Loucy (cell line): Measurements from ENCODE around the gene SP110.
"Not testable (repeated sequence)": the region's sequence is repeated elsewhere in the genome, so short reads cannot be mapped to it uniquely, and the experiment has no call there.

Experiments used
- H2AFZ ChIP-seq: fragments of 200-600 bp; sonication (generic); 2 replicates; pipeline ENCODE4 v1.6.0; 2016; ENCODE audit warnings: antibody characterized with exemption, mild to moderate bottlenecking, low read length, moderate library complexity
- H3F3A ChIP-seq: fragments of 200-600 bp; 2 replicates; pipeline ENCODE4 v1.6.0; 2016; ENCODE audit warnings: antibody characterized with exemption, low read depth, mild to moderate bottlenecking
- H3K27me3 ChIP-seq: fragments of 200-600 bp; sonication (generic); 2 replicates; pipeline ENCODE4 v1.6.1; 2014; ENCODE audit warnings: low read length, mild to moderate bottlenecking; ENCODE audit not compliant: insufficient read depth, poor library complexity, severe bottlenecking
- H3K36me3 ChIP-seq: fragments of 200-600 bp; sonication (generic); 2 replicates; pipeline ENCODE4 v1.6.1; 2016; ENCODE audit warnings: low read length; ENCODE audit not compliant: insufficient read depth
- H3K4me1 ChIP-seq: fragments of 200-600 bp; sonication (generic); 2 replicates; pipeline ENCODE4 v1.5.1; 2014; ENCODE audit warnings: low read length, mild to moderate bottlenecking; ENCODE audit not compliant: insufficient read depth, poor library complexity, severe bottlenecking
- H3K4me2 ChIP-seq: fragments of 200-600 bp; sonication (generic); 2 replicates; pipeline ENCODE4 v1.6.0; 2014; ENCODE audit warnings: antibody characterized with exemption, low read length, low read depth, mild to moderate bottlenecking; ENCODE audit not compliant: poor library complexity, severe bottlenecking
- H3K4me3 ChIP-seq: fragments of 200-600 bp; sonication (generic); 2 replicates; pipeline ENCODE4 v1.5.1; 2014; ENCODE audit warnings: low read length, mild to moderate bottlenecking, mixed read lengths; ENCODE audit not compliant: poor library complexity, severe bottlenecking
- H3K79me2 ChIP-seq: fragments of 200-600 bp; sonication (generic); 2 replicates; pipeline ENCODE4 v1.6.1; 2014; ENCODE audit warnings: low read length; ENCODE audit not compliant: insufficient read depth
- H3K9ac ChIP-seq: fragments of 200-600 bp; sonication (generic); 2 replicates; pipeline ENCODE4 v1.6.0; 2014; ENCODE audit warnings: mild to moderate bottlenecking, low read depth, low read length, moderate library complexity; ENCODE audit not compliant: poor library complexity, severe bottlenecking
- H3K9me2 ChIP-seq: fragments of 200-600 bp; sonication (generic); replicated peaks from 2 replicates; pipeline ENCODE4 v1.6.1; 2016; ENCODE audit warnings: low read depth, low read length, mixed read lengths
- H3K9me3 ChIP-seq: fragments of 200-600 bp; sonication (generic); 2 replicates; pipeline ENCODE4 v1.6.1; 2014; ENCODE audit warnings: mild to moderate bottlenecking, antibody characterized with exemption, low read length, low read depth; ENCODE audit not compliant: insufficient read depth
- H4K20me1 ChIP-seq: fragments of 200-600 bp; sonication (generic); 2 replicates; pipeline ENCODE4 v1.6.0; 2014; ENCODE audit warnings: antibody characterized with exemption, low read length, mild to moderate bottlenecking; ENCODE audit not compliant: insufficient read depth, poor library complexity, severe bottlenecking
- EZH2phosphoT487 ChIP-seq: fragments of 200-600 bp; IDR thresholded peaks from 2 replicates; pipeline ENCODE4 v1.6.1; 2018; ENCODE audit warnings: antibody characterized with exemption, mild to moderate bottlenecking, moderate library complexity, borderline replicate concordance
- TF ChIP-seq, protein P1 (sequence below): fragments of 200-600 bp; sonication (generic); conservative IDR thresholded peaks from 2 replicates; pipeline ENCODE4 v1.5.1; 2014; ENCODE audit warnings: mild to moderate bottlenecking, antibody characterized with exemption, low read length

The SP110 gene

DNA sequence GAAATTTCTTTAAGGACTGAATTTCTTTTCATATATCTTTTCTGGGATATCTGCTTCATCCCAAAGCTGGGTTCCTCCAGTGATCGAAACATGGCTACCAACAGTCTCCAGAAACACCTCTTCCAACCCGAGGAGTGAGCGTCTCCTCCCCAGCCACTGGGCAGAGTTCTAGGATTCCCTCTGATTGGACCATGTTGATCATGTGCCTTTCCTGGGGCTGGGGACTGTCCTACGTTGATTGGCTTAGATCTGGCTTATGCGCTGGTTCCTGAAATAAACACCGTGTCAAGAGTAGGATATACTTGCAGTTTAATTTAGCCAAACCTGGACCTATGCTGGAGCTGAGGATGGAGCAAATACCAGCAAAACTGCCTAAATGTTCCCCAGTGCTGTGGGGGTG lies 95.5 kb downstream of the SP110 start:
- no peaks in the 10 kb centered on the region for H3K27me3 ChIP-seq
- H3K9me3 ChIP-seq = no peaks in the 10 kb centered on the region
- no peaks in the 10 kb centered on the region for H4K20me1 ChIP-seq
- H3F3A ChIP-seq = no peaks in the 10 kb centered on the region
- no peaks in the 10 kb centered on the region for H3K36me3 ChIP-seq
- H2AFZ ChIP-seq = peak overlapping the region; percentile 77; the same call in 1 of the 2 replicates
- TF ChIP-seq, protein P1, sequence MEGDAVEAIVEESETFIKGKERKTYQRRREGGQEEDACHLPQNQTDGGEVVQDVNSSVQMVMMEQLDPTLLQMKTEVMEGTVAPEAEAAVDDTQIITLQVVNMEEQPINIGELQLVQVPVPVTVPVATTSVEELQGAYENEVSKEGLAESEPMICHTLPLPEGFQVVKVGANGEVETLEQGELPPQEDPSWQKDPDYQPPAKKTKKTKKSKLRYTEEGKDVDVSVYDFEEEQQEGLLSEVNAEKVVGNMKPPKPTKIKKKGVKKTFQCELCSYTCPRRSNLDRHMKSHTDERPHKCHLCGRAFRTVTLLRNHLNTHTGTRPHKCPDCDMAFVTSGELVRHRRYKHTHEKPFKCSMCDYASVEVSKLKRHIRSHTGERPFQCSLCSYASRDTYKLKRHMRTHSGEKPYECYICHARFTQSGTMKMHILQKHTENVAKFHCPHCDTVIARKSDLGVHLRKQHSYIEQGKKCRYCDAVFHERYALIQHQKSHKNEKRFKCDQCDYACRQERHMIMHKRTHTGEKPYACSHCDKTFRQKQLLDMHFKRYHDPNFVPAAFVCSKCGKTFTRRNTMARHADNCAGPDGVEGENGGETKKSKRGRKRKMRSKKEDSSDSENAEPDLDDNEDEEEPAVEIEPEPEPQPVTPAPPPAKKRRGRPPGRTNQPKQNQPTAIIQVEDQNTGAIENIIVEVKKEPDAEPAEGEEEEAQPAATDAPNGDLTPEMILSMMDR = no peak
- TF ChIP-seq EZH2phosphoT487 = no peak
- peaks cover 41% of the 10 kb centered on the region for H3K4me1 ChIP-seq
- no peaks in the 10 kb centered on the region for H3K9me2 ChIP-seq
- peak overlapping the region; percentile 67 for H3K4me3 ChIP-seq
- peak overlapping the region; percentile 51 for H3K9ac ChIP-seq
- peak overlapping the region; percentile 77 for H3K4me2 ChIP-seq
- no peaks in the 10 kb centered on the region for H3K79me2 ChIP-seq

DNA sequence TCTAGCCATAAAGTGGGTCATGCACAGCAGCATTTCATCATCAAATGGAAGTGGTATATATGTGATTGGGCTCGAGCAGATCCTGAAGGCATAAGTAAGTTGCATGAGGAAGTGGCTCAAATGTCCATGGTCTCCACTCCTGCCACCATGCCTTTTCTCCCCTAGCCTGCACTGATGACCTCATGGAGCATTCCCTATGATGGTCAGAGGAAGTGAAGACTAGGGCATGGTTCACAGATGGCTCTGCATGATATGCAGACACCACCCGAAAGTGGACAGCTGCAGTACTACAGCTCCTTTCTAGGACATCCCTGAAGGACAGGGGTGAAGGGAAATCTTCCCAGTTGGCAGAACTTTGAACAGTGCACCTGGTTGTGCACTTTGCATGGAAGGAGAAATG lies 99.4 kb downstream of the SP110 start:
- H3K4me3 ChIP-seq, H3K27me3 ChIP-seq, H3K9me3 ChIP-seq, H3K9me2 ChIP-seq, H2AFZ ChIP-seq, H3K36me3 ChIP-seq, H3K79me2 ChIP-seq, H4K20me1 ChIP-seq, H3K4me2 ChIP-seq, H3K9ac ChIP-seq, H3F3A ChIP-seq: not testable (repeated sequence)
- H3K4me1 ChIP-seq = peaks cover 16% of the 10 kb centered on the region

DNA sequence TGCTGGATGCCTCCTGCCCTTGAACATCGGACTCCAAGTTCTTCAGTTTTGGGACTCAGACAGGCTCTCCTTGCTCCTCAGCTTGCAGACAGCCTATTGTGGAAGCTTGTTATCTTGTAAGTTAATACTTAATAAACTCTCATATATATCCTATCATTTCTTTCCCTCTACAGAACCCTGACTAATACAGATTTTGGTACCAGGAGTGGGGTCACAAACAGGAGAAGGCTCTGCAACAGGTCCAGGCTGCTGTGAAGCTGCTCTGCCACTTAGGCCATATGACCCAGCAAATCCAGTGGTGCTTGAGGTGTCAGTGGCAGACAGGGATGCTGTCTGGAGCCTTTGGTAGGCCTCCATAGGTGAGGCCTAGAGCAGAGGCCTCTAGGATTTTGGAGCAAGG lies 100.0 kb downstream of the SP110 start:
- H3K4me2 ChIP-seq, H3K9me3 ChIP-seq, H3F3A ChIP-seq, H3K27me3 ChIP-seq, H3K79me2 ChIP-seq, H4K20me1 ChIP-seq, H3K4me3 ChIP-seq, H3K9ac ChIP-seq, H3K36me3 ChIP-seq, H3K9me2 ChIP-seq, H2AFZ ChIP-seq: not testable (repeated sequence)
- H3K4me1 ChIP-seq = peaks cover 10% of the 10 kb centered on the region
